GM12874 (cell line): Measurements from ENCODE around the gene IFT74.

Experiments used
- TF ChIP-seq, protein P1 (sequence below): IDR thresholded peaks from 2 replicates; pipeline ENCODE4 v1.5.1; 2011; ENCODE audit warnings: low read depth, mild to moderate bottlenecking, control low read depth, low read length, moderate library complexity; ENCODE audit not compliant: insufficient read depth

The IFT74 gene

GRCh38 chr9:26975728-26976707, 19.8 kb downstream of the IFT74 start:
- TF ChIP-seq, protein P1, sequence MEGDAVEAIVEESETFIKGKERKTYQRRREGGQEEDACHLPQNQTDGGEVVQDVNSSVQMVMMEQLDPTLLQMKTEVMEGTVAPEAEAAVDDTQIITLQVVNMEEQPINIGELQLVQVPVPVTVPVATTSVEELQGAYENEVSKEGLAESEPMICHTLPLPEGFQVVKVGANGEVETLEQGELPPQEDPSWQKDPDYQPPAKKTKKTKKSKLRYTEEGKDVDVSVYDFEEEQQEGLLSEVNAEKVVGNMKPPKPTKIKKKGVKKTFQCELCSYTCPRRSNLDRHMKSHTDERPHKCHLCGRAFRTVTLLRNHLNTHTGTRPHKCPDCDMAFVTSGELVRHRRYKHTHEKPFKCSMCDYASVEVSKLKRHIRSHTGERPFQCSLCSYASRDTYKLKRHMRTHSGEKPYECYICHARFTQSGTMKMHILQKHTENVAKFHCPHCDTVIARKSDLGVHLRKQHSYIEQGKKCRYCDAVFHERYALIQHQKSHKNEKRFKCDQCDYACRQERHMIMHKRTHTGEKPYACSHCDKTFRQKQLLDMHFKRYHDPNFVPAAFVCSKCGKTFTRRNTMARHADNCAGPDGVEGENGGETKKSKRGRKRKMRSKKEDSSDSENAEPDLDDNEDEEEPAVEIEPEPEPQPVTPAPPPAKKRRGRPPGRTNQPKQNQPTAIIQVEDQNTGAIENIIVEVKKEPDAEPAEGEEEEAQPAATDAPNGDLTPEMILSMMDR, result 0 out of 2 replicates have a peak, but pooled peaks have one; percentile 17

DNA sequence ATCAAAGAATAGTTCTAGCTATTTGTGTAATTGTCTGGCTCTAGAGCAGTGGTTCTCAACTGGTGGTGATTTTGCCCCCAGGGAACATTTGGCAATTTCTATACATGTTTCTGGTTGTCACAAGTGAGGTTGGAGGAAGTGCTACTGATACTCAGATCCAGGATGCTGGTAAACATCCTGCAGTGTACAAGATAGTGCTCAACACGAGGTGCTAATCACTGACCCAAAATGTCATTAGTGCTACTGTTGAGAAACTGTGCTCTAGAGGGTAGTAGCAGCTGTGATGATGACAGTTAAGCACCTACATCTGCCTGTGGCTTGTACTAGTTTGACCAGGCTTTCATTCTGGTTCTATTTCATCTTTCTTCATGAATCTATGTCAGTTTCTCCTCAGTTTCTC, 27.1 kb downstream of the IFT74 start:
- TF ChIP-seq, protein P1, result no peak

- TF ChIP-seq, protein P1, result no peak
These were observed 39.6 kb downstream of the IFT74 start for GRCh38 chr9:26995810-26996209.

- TF ChIP-seq, protein P1, result no peak
These were observed 47.3 kb downstream of the IFT74 start for GRCh38 chr9:27003426-27004077.

DNA sequence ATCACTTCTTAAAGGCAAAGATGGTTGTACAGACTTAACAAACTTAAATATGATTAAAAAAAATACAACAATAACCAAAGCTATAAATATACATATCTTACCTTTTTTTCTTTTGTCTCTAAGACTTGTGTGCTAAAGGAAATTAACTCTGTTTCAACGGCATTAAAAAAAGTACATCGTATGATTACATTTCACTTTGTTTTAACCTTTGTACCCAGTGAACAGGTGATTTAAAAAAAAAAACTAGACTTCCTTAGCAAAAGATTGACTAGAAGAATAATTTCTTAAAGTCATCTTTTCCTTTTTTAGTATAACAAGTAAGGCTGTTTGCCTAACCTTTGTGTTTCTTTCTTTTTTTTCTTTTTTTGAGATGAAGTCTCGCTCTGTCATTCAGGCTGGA, 49.3 kb downstream of the IFT74 start, which contains the start of gene LRRC19:
LRRC19 (minus strand) TSS at position 182 of the 400 bp plus-strand sequence. CDS start 5,978 bp downstream, outside the sequence.
- TF ChIP-seq, protein P1, result no peak

- TF ChIP-seq, protein P1, result no peak
These were observed 63.4 kb downstream of the IFT74 start for GRCh38 chr9:27019589-27019988.

DNA sequence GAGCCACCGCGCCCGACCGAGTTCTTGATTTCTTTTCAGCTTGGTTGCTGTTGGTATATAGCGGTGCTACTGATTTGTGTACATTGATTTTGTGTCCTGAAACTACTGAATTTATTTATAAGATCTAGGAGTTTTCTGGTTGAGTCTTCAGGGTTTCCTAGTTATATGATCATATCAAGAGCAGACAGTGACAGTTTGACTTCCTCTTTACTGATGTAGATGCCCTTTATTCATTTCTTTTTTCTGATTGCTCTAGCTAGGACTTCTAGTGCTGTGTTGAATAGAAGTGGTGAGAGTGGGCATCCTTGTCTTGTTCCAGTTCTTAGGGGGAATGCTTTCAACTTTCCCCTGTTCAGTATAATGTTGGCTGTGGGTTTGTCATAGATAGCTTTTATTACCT, 66.7 kb downstream of the IFT74 start:
- TF ChIP-seq, protein P1, result no peak
